Common myeloid progenitor, CD34-positive (primary cell): ENCODE results near the gene CCDC50.

Experiments
- CTCF ChIA-PET: fragments of 350-600 bp; sonication (Branson Sonifier 250); formaldehyde crosslinking; loops from one replicate; lab custom pipeline; 2021; ENCODE audit warnings: antibody characterized with exemption; lab: Charles Lee
- POLR2A ChIA-PET: fragments of 350-600 bp; sonication (Branson Sonifier 250); formaldehyde crosslinking; loops from one replicate; lab custom pipeline; 2021; ENCODE audit warnings: antibody characterized with exemption; lab: Charles Lee
- DNase-seq, 3 donors: peaks; one replicate each; pipeline versions ENCODE4 v3.0.0 to v3.0.0-alpha.2; 2013
- H3K27ac ChIP-seq, 2 experiments: 1 replicate in 1 of 2; 2 replicates in 1 of 2; pipeline ENCODE4 v1.7.0; 2013; ENCODE audit warnings: inconsistent platforms in 2 of 2, low read length in 2 of 2, mild to moderate bottlenecking in 2 of 2, low read depth in 1 of 2, moderate library complexity in 1 of 2; ENCODE audit not compliant: severe bottlenecking in 2 of 2, insufficient read depth in 1 of 2, poor library complexity in 1 of 2
- H3K27me3 ChIP-seq, 5 experiments: replicated peaks in 2 of 5; 1 replicate in 3 of 5; 2 replicates in 2 of 5; pipeline versions ENCODE4 v1.6.1 to v1.7.0; 2013; ENCODE audit warnings: low read length in 4 of 5, mild to moderate bottlenecking in 2 of 5, moderate library complexity in 2 of 5, inconsistent platforms in 1 of 5; ENCODE audit not compliant: insufficient read depth in 5 of 5, control insufficient read depth in 4 of 5
- H3K36me3 ChIP-seq, 4 experiments: 1 replicate in 2 of 4; 2 replicates in 2 of 4; pipeline versions ENCODE4 v1.6.1 to v1.7.0; 2013; ENCODE audit warnings: low read length in 3 of 4, control low read depth in 1 of 4, mild to moderate bottlenecking in 1 of 4; ENCODE audit not compliant: control insufficient read depth in 4 of 4, insufficient read depth in 4 of 4
- H3K4me1 ChIP-seq, 4 experiments: 1 replicate in 3 of 4; 2 replicates in 1 of 4; pipeline versions ENCODE4 v1.6.1 to v1.7.1; 2013; ENCODE audit warnings: low read length in 3 of 4, mild to moderate bottlenecking in 3 of 4, control low read depth in 1 of 4, inconsistent platforms in 1 of 4, moderate library complexity in 1 of 4; ENCODE audit not compliant: control insufficient read depth in 4 of 4, insufficient read depth in 4 of 4; ENCODE audit errors: control extremely low read depth in 1 of 4
- H3K4me3 ChIP-seq, 7 experiments: 1 replicate in 4 of 7; 2 replicates in 3 of 7; pipeline versions ENCODE4 v1.5.1 to v1.7.0; 2013; ENCODE audit warnings: mild to moderate bottlenecking in 7 of 7, low read length in 6 of 7, moderate library complexity in 6 of 7, inconsistent platforms in 2 of 7, low read depth in 2 of 7, control low read depth in 1 of 7; ENCODE audit not compliant: insufficient read depth in 4 of 7, control insufficient read depth in 1 of 7; ENCODE audit errors: extremely low read depth in 1 of 7
- H3K9me3 ChIP-seq, 5 experiments: 1 replicate in 4 of 5; 2 replicates in 1 of 5; pipeline versions ENCODE4 v1.6.1 to v1.7.1; 2013; ENCODE audit warnings: low read length in 4 of 5, mild to moderate bottlenecking in 2 of 5, inconsistent platforms in 1 of 5, low read depth in 1 of 5, moderate library complexity in 1 of 5; ENCODE audit not compliant: control insufficient read depth in 4 of 5, insufficient read depth in 2 of 5; ENCODE audit errors: control extremely low read depth in 1 of 5
- WGBS: methylation state at CpG from one replicate; pipeline ENCODE4 v1.1.5; 2013; ENCODE audit not compliant: insufficient coverage; 5-methylcytosine and 5-hydroxymethylcytosine counted together

CCDC50 gene

GRCh38 chr3:191347228-191347627, 18.0 kb downstream of the CCDC50 start:
- no peaks in the 10 kb centered on the region for H3K4me1 ChIP-seq
- H3K27me3 ChIP-seq = no peaks in the 10 kb centered on the region
- ChIA-PET POLR2A (no interaction called here), CTCF (no interaction called here)
- H3K9me3 ChIP-seq = no peaks in the 10 kb centered on the region
- H3K36me3 ChIP-seq = no peaks in the 10 kb centered on the region
- no peak for DNase-seq
- WGBS = 48% methylated on average over 2 of the region's 3 CpGs
- H3K27ac ChIP-seq = no peak overlapping the region
- H3K4me3 ChIP-seq = no peak overlapping the region

GRCh38 chr3:191348098-191348497, 18.9 kb downstream of the CCDC50 start:
- no CpG with 5 or more reads among the region's 1 CpG for WGBS
- no peaks in the 10 kb centered on the region for H3K36me3 ChIP-seq
- no peaks in the 10 kb centered on the region for H3K9me3 ChIP-seq
- POLR2A ChIA-PET = no interaction called here
- CTCF ChIA-PET = no interaction called here
- no peak for DNase-seq
- no peak overlapping the region for H3K27ac ChIP-seq
- H3K4me1 ChIP-seq = no peaks in the 10 kb centered on the region
- H3K27me3 ChIP-seq = no peaks in the 10 kb centered on the region
- no peak overlapping the region for H3K4me3 ChIP-seq

GRCh38 chr3:191350396-191351090, 21.3 kb downstream of the CCDC50 start:
- H3K27me3 ChIP-seq = no peaks in the 10 kb centered on the region
- WGBS = 100% methylated on average over 4 of the region's 5 CpGs
- ChIA-PET CTCF (no interaction called here), POLR2A (interaction anchor here (0.6 kb wide), 1 partner anchor 478 kb away, joined by 4 read pairs; no protein-coding TSS in a partner anchor)
- H3K4me3 ChIP-seq = no peak overlapping the region
- no peaks in the 10 kb centered on the region for H3K9me3 ChIP-seq
- no peaks in the 10 kb centered on the region for H3K4me1 ChIP-seq
- DNase-seq = no peak
- H3K36me3 ChIP-seq = no peaks in the 10 kb centered on the region
- no peak overlapping the region for H3K27ac ChIP-seq

GRCh38 chr3:191352014-191352413, 22.8 kb downstream of the CCDC50 start:
- H3K4me3 ChIP-seq = no peak overlapping the region
- WGBS = 83% methylated on average over 1 of the region's 1 CpG
- no peak overlapping the region for H3K27ac ChIP-seq
- H3K36me3 ChIP-seq = peaks cover 0 to 2% (median 0%) of the 10 kb centered on the region in 4 experiments
- H3K4me1 ChIP-seq = no peaks in the 10 kb centered on the region
- no peaks in the 10 kb centered on the region for H3K27me3 ChIP-seq
- no peaks in the 10 kb centered on the region for H3K9me3 ChIP-seq
- ChIA-PET CTCF (no interaction called here), POLR2A (no interaction called here)
- DNase-seq = no peak

- H3K27me3 ChIP-seq = no peaks in the 10 kb centered on the region
- no peaks in the 10 kb centered on the region for H3K9me3 ChIP-seq
- no peaks in the 10 kb centered on the region for H3K4me1 ChIP-seq
- H3K4me3 ChIP-seq = no peak overlapping the region
- H3K36me3 ChIP-seq = peaks cover 0 to 8% (median 0%) of the 10 kb centered on the region in 4 experiments
- no peak overlapping the region for H3K27ac ChIP-seq
- WGBS = 90% methylated on average over 7 of the region's 7 CpGs
- no peak for DNase-seq
- ChIA-PET CTCF (no interaction called here), POLR2A (no interaction called here)
These were observed 24.0 kb downstream of the CCDC50 start for GRCh38 chr3:191353022-191353777.

GRCh38 chr3:191355406-191355805, 26.2 kb downstream of the CCDC50 start:
- Histone ChIP-seq H3K9me3 (no peaks in the 10 kb centered on the region), H3K4me1 (no peaks in the 10 kb centered on the region), H3K27ac (no peak overlapping the region), H3K27me3 (no peaks in the 10 kb centered on the region), H3K36me3 (peaks cover 0 to 12% (median 3%) of the 10 kb centered on the region in 4 experiments), H3K4me3 (no peak overlapping the region)
- no CpG with 5 or more reads among the region's 4 CpGs for WGBS
- DNase-seq = no peak
- ChIA-PET CTCF (no interaction called here), POLR2A (no interaction called here)
